Tibial nerve (tissue), 3 donors: ENCODE measurements around the gene ZC3H13.

Source experiments
- CTCF ChIP-seq, 5 experiments: fragments of 200-600 bp in 3 of 5; fragments of 450-650 bp in 2 of 5; sonication (generic) in 3 of 5; IDR thresholded peaks; one replicate each; pipeline ENCODE4 v1.5.1; 2016 to 2019; ENCODE audit warnings: antibody characterized with exemption in 5 of 5, mild to moderate bottlenecking in 3 of 5, moderate library complexity in 2 of 5
- POLR2A ChIP-seq, 2 donors: fragments of 450-650 bp; IDR thresholded peaks; one replicate each; pipeline ENCODE4 v1.6.1; 2017; ENCODE audit warnings: antibody characterized with exemption in 2 of 2, mild to moderate bottlenecking in 2 of 2, moderate library complexity in 2 of 2

GRCh38 chr13:45932676-45933075, 119.9 kb downstream of the ZC3H13 start:
- TF ChIP-seq CTCF (IDR thresholded peaks at IDR 0.05): no peak
- no peak for TF ChIP-seq POLR2A (IDR thresholded peaks at IDR 0.05)
